ENCODE measurements around the gene CD200R1L.

Gene CD200R1L

GRCh38 chr3:112846764-112847163 lies at the start of gene CD200R1L:
TSS of gene CD200R1L (minus strand) at chr3:112846864. CDS start at chr3:112829367, 17,497 bp downstream.
- no peak for TF ChIP-seq JUND (IDR thresholded peaks at IDR 0.05; ENCODE audit: low read depth)
- no peak for DNase-seq (ENCODE audit: low read depth in 1 of 2, low spot score in 1 of 2)
- in situ Hi-C loops (cut with HindIII; ENCODE audit: low pct_unique_long_range_greater_than_20kb, low sequenced_read_pairs), result no loop called here

- no peak for TF ChIP-seq JUND (IDR thresholded peaks at IDR 0.05; ENCODE audit: low read depth)
- DNase-seq (ENCODE audit: low read depth in 1 of 2, low spot score in 1 of 2), result peak in 1 of 2 experiments; percentile 37
- in situ Hi-C loops (cut with HindIII; ENCODE audit: low pct_unique_long_range_greater_than_20kb, low sequenced_read_pairs), result no loop called here
These were observed 47.6 kb upstream of the CD200R1L start for GRCh38 chr3:112894258-112894657.

- in situ Hi-C loops (cut with HindIII; ENCODE audit: low pct_unique_long_range_greater_than_20kb, low sequenced_read_pairs), result no loop called here
- no peak for DNase-seq (ENCODE audit: low read depth in 1 of 2, low spot score in 1 of 2)
- TF ChIP-seq JUND (IDR thresholded peaks at IDR 0.05; ENCODE audit: low read depth), result no peak
These were observed 42.7 kb upstream of the CD200R1L start for GRCh38 chr3:112889357-112889756.

- no peak for DNase-seq (ENCODE audit: low read depth in 1 of 2, low spot score in 1 of 2)
- TF ChIP-seq JUND (IDR thresholded peaks at IDR 0.05; ENCODE audit: low read depth), result no peak
- in situ Hi-C loops (cut with HindIII; ENCODE audit: low pct_unique_long_range_greater_than_20kb, low sequenced_read_pairs), result no loop called here
These were observed 41.9 kb upstream of the CD200R1L start for GRCh38 chr3:112888381-112889085.

- in situ Hi-C loops (cut with HindIII; ENCODE audit: low pct_unique_long_range_greater_than_20kb, low sequenced_read_pairs), result no loop called here
These were observed 38.1 kb upstream of the CD200R1L start for GRCh38 chr3:112884678-112885290.

GRCh38 chr3:112881891-112882290 lies 35.2 kb upstream of the CD200R1L start:
- TF ChIP-seq JUND (IDR thresholded peaks at IDR 0.05; ENCODE audit: low read depth), result no peak
- DNase-seq (ENCODE audit: low read depth in 1 of 2, low spot score in 1 of 2), result no peak
- in situ Hi-C loops (cut with HindIII; ENCODE audit: low pct_unique_long_range_greater_than_20kb, low sequenced_read_pairs), result no loop called here

More at GRCh38 chr3:112884678-112885290, 38.1 kb upstream of the CD200R1L start:
- DNase-seq (ENCODE audit: low read depth in 1 of 2, low spot score in 1 of 2), result no peak
- TF ChIP-seq JUND (IDR thresholded peaks at IDR 0.05; ENCODE audit: low read depth), result no peak

- DNase-seq (ENCODE audit: low read depth in 1 of 2, low spot score in 1 of 2), result no peak
- in situ Hi-C loops (cut with HindIII; ENCODE audit: low pct_unique_long_range_greater_than_20kb, low sequenced_read_pairs), result no loop called here
These were observed 28.9 kb upstream of the CD200R1L start for GRCh38 chr3:112875561-112875960.

GRCh38 chr3:112874725-112875124 lies 28.1 kb upstream of the CD200R1L start:
- in situ Hi-C loops (cut with HindIII; ENCODE audit: low pct_unique_long_range_greater_than_20kb, low sequenced_read_pairs), result no loop called here

More at GRCh38 chr3:112875561-112875960, 28.9 kb upstream of the CD200R1L start:
- TF ChIP-seq JUND (IDR thresholded peaks at IDR 0.05; ENCODE audit: low read depth), result no peak

GRCh38 chr3:112873632-112874031 lies 27.0 kb upstream of the CD200R1L start:
- DNase-seq (ENCODE audit: low read depth in 1 of 2, low spot score in 1 of 2), result no peak
- in situ Hi-C loops (cut with HindIII; ENCODE audit: low pct_unique_long_range_greater_than_20kb, low sequenced_read_pairs), result no loop called here
- no peak for TF ChIP-seq JUND (IDR thresholded peaks at IDR 0.05; ENCODE audit: low read depth)

More at GRCh38 chr3:112874725-112875124, 28.1 kb upstream of the CD200R1L start:
- DNase-seq (ENCODE audit: low read depth in 1 of 2, low spot score in 1 of 2), result no peak
- no peak for TF ChIP-seq JUND (IDR thresholded peaks at IDR 0.05; ENCODE audit: low read depth)

GRCh38 chr3:112871735-112872134 lies 25.1 kb upstream of the CD200R1L start:
- no peak for DNase-seq (ENCODE audit: low read depth in 1 of 2, low spot score in 1 of 2)
- no peak for TF ChIP-seq JUND (IDR thresholded peaks at IDR 0.05; ENCODE audit: low read depth)
- in situ Hi-C loops (cut with HindIII; ENCODE audit: low pct_unique_long_range_greater_than_20kb, low sequenced_read_pairs), result no loop called here

- no peak for DNase-seq (ENCODE audit: low read depth in 1 of 2, low spot score in 1 of 2)
- in situ Hi-C loops (cut with HindIII; ENCODE audit: low pct_unique_long_range_greater_than_20kb, low sequenced_read_pairs), result no loop called here
- no peak for TF ChIP-seq JUND (IDR thresholded peaks at IDR 0.05; ENCODE audit: low read depth)
These were observed 19.1 kb upstream of the CD200R1L start for GRCh38 chr3:112865757-112866156.

- in situ Hi-C loops (cut with HindIII; ENCODE audit: low pct_unique_long_range_greater_than_20kb, low sequenced_read_pairs), result no loop called here
- no peak for DNase-seq (ENCODE audit: low read depth in 1 of 2, low spot score in 1 of 2)
- TF ChIP-seq JUND (IDR thresholded peaks at IDR 0.05; ENCODE audit: low read depth), result no peak
These were observed 14.2 kb upstream of the CD200R1L start for GRCh38 chr3:112860898-112861297.

GRCh38 chr3:112858410-112859069 lies 11.9 kb upstream of the CD200R1L start:
- no peak for DNase-seq (ENCODE audit: low read depth in 1 of 2, low spot score in 1 of 2)
- in situ Hi-C loops (cut with HindIII; ENCODE audit: low pct_unique_long_range_greater_than_20kb, low sequenced_read_pairs), result no loop called here
- no peak for TF ChIP-seq JUND (IDR thresholded peaks at IDR 0.05; ENCODE audit: low read depth)

All from T47D (cell line).